HG02943 (cell line): ENCODE measurements around the gene TMEM101.
"Not testable (repeated sequence)": the region's sequence is repeated elsewhere in the genome, so short reads cannot be mapped to it uniquely, and the experiment has no call there.

Source experiments
- ATAC-seq: cut with Tn5 transposase; IDR thresholded peaks from one replicate; pipeline ENCODE4 v1.9.1; 2021; ENCODE audit warnings: mild to moderate bottlenecking, low read depth, moderate library complexity; ENCODE audit not compliant: unreplicated experiment

The TMEM101 gene

GRCh38 chr17:43976963-43977837 is 37.6 kb downstream of the TMEM101 start:
- no peak for ATAC-seq

GRCh38 chr17:43975898-43976297 is 38.9 kb downstream of the TMEM101 start:
- no peak for ATAC-seq

- no peak for ATAC-seq
Observed at GRCh38 chr17:43974382-43975266, 40.1 kb downstream of the TMEM101 start.

GRCh38 chr17:43972444-43973212 is 42.1 kb downstream of the TMEM101 start:
- ATAC-seq: not testable (repeated sequence)

GRCh38 chr17:43971436-43971835 is 43.3 kb downstream of the TMEM101 start:
- ATAC-seq: not testable (repeated sequence)

- no peak for ATAC-seq
Observed at GRCh38 chr17:43970366-43970765, 44.4 kb downstream of the TMEM101 start.

- ATAC-seq: no peak
Observed at GRCh38 chr17:43967251-43967875, 47.4 kb downstream of the TMEM101 start.

GRCh38 chr17:43966276-43966675 is 48.5 kb downstream of the TMEM101 start:
- ATAC-seq: no peak

- ATAC-seq: no peak
Observed at GRCh38 chr17:43962479-43962878, 52.3 kb downstream of the TMEM101 start.

- no peak for ATAC-seq
Observed at GRCh38 chr17:43961954-43962353, 52.8 kb downstream of the TMEM101 start.

- not testable (repeated sequence) for ATAC-seq
Observed at GRCh38 chr17:43961292-43961691, 53.5 kb downstream of the TMEM101 start.
